Stimulated activated CD4-positive, alpha-beta T cell treated with anti-CD3 and anti-CD28 coated beads, TNF-alpha, amount 100 ng/mL, for 24 hours (primary cell): ENCODE data around the gene GJD3.

Experiments
- DNase-seq, 3 experiments: peaks; one replicate each; pipeline ENCODE4 v3.0.0-alpha.2; 2020; ENCODE audit warnings: low read depth in 3 of 3

The GJD3 gene

DNA sequence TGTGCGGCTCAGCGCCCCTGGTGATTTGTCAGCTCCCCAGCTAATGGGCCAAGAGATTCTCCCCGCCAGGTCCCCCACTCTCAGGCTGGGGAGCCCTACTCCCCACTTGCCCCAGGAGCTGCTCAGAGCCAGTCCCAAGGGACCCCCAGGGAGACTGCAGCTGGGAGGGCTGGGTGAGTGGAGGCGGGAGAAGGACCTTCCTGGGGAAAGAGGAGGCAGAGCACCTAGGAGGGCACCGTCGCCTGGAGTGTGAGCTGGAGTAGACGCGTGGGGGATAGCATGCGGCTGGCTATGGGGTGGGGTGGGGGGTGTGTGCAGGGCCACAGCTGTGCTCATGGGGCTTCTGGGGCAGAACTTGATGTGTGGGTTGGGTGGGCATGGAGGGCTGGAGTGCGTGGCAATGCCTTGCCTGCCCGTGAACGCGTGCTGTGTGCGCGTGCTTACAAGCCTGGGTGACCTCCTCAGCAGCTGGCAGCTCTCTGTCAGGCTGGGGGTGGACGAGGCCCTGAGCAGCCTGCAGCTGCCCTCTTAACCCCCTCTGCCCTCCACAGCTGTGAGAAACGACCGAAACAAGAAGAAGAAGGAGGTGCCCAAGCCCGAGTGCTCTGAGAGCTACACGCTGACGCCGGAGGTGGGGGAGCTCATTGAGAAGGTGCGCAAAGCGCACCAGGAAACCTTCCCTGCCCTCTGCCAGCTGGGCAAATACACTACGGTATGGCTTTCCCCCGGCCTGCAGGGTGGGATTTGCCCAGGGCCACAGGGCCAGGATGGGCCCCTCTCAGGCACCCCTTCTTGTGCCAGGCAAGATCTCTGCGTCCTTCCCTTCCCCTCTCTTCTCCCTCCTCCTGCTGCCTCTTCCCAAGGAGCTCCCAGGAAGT lies 12.9 kb downstream of the GJD3 start:
- DNase-seq, result no peak

DNA sequence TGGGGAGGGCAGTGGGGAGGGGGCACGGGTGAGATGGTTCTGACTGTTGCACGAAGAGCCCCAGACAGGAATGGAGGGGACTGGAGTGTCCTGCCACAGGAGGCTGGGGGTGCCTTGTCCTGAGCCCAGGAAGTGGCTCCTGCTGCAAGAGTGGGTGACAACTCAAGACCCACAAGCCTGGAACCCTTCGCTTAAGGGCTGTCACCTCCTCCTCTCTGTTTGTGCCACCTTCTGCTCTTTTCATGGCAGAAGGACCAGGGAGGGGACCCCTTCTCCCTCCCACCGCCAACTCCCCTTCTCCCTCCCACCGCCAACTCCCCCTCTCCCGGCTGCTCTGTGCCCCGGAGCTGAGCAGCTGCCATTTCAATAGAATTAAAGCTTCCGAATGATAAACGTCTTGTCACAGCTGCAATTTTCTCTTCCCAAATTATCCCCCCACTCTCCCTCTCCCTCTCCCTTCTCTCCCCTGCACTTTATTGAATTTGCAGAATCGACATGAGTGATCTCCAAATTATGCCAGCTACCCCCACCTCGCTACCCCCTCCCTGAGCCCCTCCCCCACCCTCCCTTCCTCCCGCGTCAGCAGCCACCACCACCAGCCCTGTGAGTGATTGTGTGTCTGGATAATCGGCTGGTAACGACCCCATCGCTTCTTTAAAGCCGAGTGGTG lies 13.7 kb downstream of the GJD3 start:
- no peak for DNase-seq

- DNase-seq, result no peak
Observed at GRCh38 chr17:40349895-40350688, 14.4 kb downstream of the GJD3 start.

DNA sequence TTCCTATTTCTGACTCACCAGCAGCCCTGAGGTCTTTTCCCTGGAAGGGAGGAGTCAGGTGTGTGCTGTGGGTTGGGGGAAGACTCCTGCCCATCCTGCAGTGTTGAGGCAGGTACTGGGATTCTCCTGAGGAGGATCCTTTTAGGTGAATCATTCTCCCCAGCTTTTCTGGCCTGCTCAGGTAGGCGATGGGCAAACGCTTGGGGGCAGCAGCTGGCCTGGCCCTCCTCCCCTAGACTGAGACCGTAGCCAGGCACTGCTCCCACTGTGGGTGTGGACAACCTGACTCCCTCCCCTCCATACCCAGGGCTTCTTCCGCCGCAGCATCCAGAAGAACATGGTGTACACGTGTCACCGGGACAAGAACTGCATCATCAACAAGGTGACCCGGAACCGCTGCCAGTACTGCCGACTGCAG lies 15.1 kb downstream of the GJD3 start:
- DNase-seq, result no peak

DNA sequence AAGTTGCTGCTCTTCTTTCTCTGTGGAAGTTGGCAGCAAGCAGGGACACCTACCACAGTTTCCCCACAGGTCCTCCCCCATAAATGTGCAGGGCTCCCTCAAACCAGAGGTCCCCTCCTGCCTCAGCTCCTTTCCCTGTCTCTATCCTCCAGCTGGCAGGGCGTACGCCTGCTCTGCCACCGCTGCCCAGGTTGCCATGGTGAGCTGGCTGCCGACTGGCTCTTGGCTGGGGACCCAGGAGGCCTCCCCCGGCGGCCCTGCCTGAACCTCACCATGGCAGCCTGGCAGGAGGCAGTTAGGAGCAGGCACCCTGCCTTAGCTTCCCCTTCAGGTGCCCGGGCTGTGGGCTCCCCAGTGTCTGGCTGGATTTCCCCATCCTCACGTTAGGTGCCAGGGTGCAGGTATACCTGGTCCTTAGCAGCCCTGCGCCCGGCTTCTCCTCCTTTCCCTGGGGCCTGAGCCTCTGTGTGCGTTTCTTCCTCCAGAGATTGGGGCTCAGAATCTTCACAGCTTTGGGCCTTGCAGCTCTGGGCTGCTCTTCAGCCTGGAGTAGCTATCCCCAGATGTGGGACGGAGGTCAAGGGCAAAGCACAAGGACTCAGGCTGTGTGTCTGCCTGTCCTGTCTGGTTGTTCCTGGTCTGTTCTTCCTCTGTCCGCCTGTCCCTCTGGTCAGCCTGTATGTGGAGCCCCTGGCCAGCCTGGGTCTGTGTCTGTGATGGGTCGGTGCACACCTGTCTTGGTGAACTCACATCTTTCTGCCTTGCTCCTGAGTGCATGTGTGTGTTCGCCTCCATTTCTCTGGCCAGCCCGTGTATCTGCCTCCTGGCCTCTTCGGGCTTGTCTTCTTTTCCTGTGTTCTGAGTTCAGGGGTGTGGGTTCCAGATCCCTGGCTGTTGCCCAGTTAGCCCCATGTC lies 15.7 kb downstream of the GJD3 start:
- DNase-seq, result no peak

GRCh38 chr17:40348136-40348504 lies 16.4 kb downstream of the GJD3 start:
- DNase-seq, result no peak

- no peak for DNase-seq
Observed at GRCh38 chr17:40347319-40348135, 17.0 kb downstream of the GJD3 start.

GRCh38 chr17:40346765-40347158 lies 17.8 kb downstream of the GJD3 start:
- no peak for DNase-seq

- no peak for DNase-seq
Observed at GRCh38 chr17:40345994-40346764, 18.4 kb downstream of the GJD3 start.

GRCh38 chr17:40345161-40345993 lies 19.2 kb downstream of the GJD3 start:
- no peak for DNase-seq

- DNase-seq, result no peak
Observed at GRCh38 chr17:40344421-40345160, 19.9 kb downstream of the GJD3 start.

DNA sequence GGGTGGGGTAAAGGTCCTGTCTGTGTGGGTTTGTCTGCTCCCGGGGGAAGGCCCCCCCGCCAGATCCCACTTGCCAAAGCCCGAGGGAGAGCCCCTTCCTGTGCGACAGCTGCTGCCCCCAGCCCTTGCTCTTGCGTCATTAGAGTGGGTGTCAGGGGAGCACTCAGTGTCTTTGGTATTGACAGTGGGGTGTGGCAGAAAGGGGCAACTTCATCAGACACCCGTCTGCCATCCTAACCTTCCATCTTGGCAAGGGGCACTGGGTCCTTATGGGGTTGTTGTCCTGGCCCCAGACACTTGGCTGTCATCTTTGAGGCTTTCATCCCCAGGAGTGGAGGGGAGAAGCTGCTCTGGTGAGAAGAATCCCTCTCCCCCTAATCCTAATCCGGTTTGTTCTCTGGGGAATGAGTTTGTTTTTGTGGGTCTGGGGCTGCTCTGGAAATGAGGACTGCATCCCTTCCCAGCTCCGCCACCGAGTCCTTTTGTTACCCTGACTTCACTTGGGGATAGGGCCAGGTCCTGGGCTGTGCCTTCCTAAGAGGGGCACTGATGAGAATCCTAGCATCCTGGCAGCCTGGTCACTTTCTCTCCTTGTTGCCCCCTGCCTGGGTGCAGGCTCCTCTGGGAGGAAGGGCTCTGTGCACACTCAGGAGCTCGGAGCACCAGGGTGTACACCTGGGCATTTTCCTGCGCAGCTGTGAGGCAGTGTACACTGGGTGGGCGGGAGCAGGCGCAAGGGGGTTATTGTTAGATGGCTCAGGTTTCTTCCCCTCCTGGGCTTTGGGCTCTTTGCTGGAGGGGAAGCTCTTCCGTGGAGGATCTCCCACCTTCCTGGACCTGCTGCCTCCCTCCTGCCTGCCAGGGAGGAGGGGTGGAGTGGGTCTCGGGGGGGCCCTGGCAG lies 21.1 kb downstream of the GJD3 start:
- no peak for DNase-seq

DNA sequence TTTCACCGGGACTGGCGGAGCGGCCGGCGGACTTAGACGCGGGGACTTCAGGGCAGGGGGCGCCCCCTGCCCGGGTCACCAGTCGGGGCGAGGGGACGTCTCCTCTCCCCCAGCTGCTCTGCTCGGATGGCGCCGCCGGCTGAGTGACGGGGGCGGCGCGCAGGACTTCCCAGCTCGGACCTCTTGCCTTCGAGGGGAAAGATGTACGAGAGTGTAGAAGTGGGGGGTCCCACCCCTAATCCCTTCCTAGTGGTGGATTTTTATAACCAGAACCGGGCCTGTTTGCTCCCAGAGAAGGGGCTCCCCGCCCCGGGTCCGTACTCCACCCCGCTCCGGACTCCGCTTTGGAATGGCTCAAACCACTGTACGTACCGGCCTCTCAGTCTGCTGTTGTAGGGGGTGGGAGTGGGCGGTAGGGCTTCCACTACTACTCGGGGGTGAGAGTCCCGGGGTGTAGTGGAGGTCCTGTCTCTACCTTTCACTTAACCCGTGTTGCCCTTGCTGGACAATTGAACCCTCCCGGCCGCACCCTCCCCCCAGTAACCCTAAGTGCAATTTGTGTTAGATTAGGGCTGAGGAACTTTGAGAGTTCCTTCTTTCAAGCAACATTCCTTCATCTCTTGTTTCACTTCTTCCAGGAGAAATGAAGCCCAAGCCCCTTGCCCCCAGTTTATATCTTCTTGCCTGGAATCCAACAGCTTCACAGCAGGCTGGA lies 21.9 kb downstream of the GJD3 start:
- no peak for DNase-seq

DNA sequence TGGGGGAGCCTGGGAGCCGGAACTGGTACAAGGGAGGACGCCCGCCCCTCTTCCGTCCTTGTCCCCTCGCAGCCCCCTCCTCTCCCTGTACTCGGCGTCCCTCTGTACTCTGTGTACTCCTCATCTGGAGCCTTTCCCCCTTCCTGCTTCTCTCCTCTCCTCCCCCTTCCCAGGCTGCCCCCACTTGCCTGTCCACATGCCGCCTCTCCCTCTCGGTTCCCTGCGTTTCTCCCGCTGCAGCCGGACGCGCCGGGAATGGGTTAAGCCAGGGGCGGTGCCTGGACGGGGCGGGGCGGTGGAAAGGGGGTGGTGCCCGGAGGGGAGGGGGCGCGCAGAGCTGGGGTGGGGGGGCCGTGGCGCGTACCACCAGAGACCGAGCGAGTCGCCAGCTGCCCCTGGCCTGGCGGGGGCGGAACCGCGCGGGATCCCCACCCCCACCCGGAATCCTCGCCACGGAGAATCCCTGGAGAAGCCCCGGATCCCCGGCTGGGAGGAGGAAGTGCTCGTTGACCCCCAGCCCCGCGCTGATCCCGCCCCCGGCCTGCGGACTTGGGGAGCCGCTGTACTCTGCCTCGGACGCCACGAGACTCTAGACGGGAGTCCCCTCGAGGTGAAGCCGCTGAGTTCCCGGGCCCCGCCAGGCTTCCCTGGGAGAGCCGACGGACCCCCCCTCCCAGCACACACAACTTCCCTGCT lies 22.6 kb downstream of the GJD3 start:
- DNase-seq, result no peak

GRCh38 chr17:40340880-40341807 lies 23.4 kb downstream of the GJD3 start:
- peak; percentile 68 to 82 (median 70) for DNase-seq
